SU-DHL-6 (cell line): Measurements from ENCODE around the gene PPFIBP1.
"Not testable (repeated sequence)": the region's sequence is repeated elsewhere in the genome, so short reads cannot be mapped to it uniquely, and the experiment has no call there.

Experiments
- H2AFZ ChIP-seq: fragments of 200-600 bp; sonication (generic); 2 replicates; pipeline ENCODE4 v1.6.1; 2014; ENCODE audit warnings: low read depth, mild to moderate bottlenecking, moderate library complexity, mixed read lengths, antibody characterized with exemption, low read length; ENCODE audit not compliant: severe bottlenecking
- H3F3A ChIP-seq: fragments of 200-600 bp; shearing (Covaris generic); 2 replicates; pipeline ENCODE4 v1.6.0; 2016; ENCODE audit warnings: antibody characterized with exemption, mild to moderate bottlenecking; ENCODE audit not compliant: insufficient read depth
- H3K27ac ChIP-seq: fragments of 200-600 bp; sonication (generic); 2 replicates; pipeline ENCODE4 v1.5.1; 2016; ENCODE audit warnings: low read depth, mild to moderate bottlenecking, low read length, moderate library complexity, mixed read lengths
- H3K27me3 ChIP-seq: fragments of 200-600 bp; sonication (generic), shearing (Covaris generic); 2 replicates; pipeline ENCODE4 v1.6.0; 2014; ENCODE audit warnings: mild to moderate bottlenecking, low read length
- H3K36me3 ChIP-seq: fragments of 200-600 bp; sonication (generic); 2 replicates; pipeline ENCODE4 v1.6.1; 2014; ENCODE audit warnings: mild to moderate bottlenecking, low read length, mixed read lengths
- H3K4me2 ChIP-seq: fragments of 300-600, 200-600 bp; shearing (Covaris generic), sonication (generic); 2 replicates; pipeline ENCODE4 v1.6.0; 2014; ENCODE audit warnings: low read length, low read depth, mild to moderate bottlenecking; ENCODE audit not compliant: poor library complexity, severe bottlenecking
- H3K4me3 ChIP-seq: fragments of 200-600 bp; sonication (generic); 2 replicates; pipeline ENCODE4 v1.5.1; 2014; ENCODE audit warnings: antibody characterized with exemption, low read length, mild to moderate bottlenecking, mixed read lengths; ENCODE audit not compliant: insufficient read depth, poor library complexity, severe bottlenecking
- H3K79me2 ChIP-seq: fragments of 200-600 bp; sonication (generic); 2 replicates; pipeline ENCODE4 v1.6.1; 2014; ENCODE audit warnings: mild to moderate bottlenecking, low read length, moderate library complexity; ENCODE audit not compliant: insufficient read depth
- H3K9ac ChIP-seq: fragments of 200-600 bp; sonication (generic); 2 replicates; pipeline ENCODE4 v1.7.0; 2014; ENCODE audit warnings: mild to moderate bottlenecking, low read length
- H3K9me2 ChIP-seq: fragments of 200-600 bp; sonication (generic); replicated peaks from 2 replicates; pipeline ENCODE4 v1.6.1; 2014; ENCODE audit warnings: low read length; ENCODE audit not compliant: insufficient read depth
- H3K9me3 ChIP-seq: fragments of 200-600 bp; sonication (generic); 2 replicates; pipeline ENCODE4 v1.6.1; 2014; ENCODE audit warnings: low read length, mixed read lengths; ENCODE audit not compliant: insufficient read depth
- H4K20me1 ChIP-seq: fragments of 200-600 bp; sonication (generic); 2 replicates; pipeline ENCODE4 v1.6.1; 2014; ENCODE audit warnings: low read depth, mild to moderate bottlenecking, antibody characterized with exemption, low read length, moderate library complexity, mixed read lengths
- CTCF ChIP-seq: fragments of 200-600 bp; sonication (generic); IDR thresholded peaks from one replicate; pipeline ENCODE4 v1.5.1; 2017; ENCODE audit warnings: antibody characterized with exemption, mild to moderate bottlenecking, low read length, moderate library complexity; ENCODE audit not compliant: insufficient read depth, poor library complexity, severe bottlenecking
- EZH2phosphoT487 ChIP-seq: fragments of 200-600 bp; sonication (generic), shearing (Covaris generic); conservative IDR thresholded peaks from 2 replicates; pipeline ENCODE4 v1.6.1; 2018; ENCODE audit warnings: mild to moderate bottlenecking, antibody characterized with exemption, low read length, moderate library complexity, mixed read lengths

The PPFIBP1 gene

GRCh38 chr12:27539191-27539631 lies 15.2 kb downstream of the PPFIBP1 start:
- Histone ChIP-seq H3K27me3 (no peaks in the 10 kb centered on the region), H3K9ac (no peak overlapping the region), H3K9me3 (no peaks in the 10 kb centered on the region), H3K9me2 (no peaks in the 10 kb centered on the region), H2AFZ (no peak overlapping the region), H3K27ac (no peak overlapping the region), H3K79me2 (no peaks in the 10 kb centered on the region), H3K36me3 (no peaks in the 10 kb centered on the region), H3K4me2 (no peak overlapping the region), H3K4me3 (no peak overlapping the region), H3F3A (peaks cover 7% of the 10 kb centered on the region; the same call in 1 of the 2 replicates), H4K20me1 (no peaks in the 10 kb centered on the region)
- TF ChIP-seq CTCF (no peak), EZH2phosphoT487 (no peak)

GRCh38 chr12:27541031-27541719 lies 17.2 kb downstream of the PPFIBP1 start:
- no peak overlapping the region for H3K4me3 ChIP-seq
- no peaks in the 10 kb centered on the region for H3K9me3 ChIP-seq
- no peaks in the 10 kb centered on the region for H4K20me1 ChIP-seq
- no peaks in the 10 kb centered on the region for H3K27me3 ChIP-seq
- TF ChIP-seq EZH2phosphoT487 (no peak), CTCF (no peak)
- H3K27ac ChIP-seq = no peak overlapping the region
- H3F3A ChIP-seq = no peaks in the 10 kb centered on the region
- H3K4me2 ChIP-seq = no peak overlapping the region
- no peaks in the 10 kb centered on the region for H3K79me2 ChIP-seq
- no peak overlapping the region for H2AFZ ChIP-seq
- no peaks in the 10 kb centered on the region for H3K36me3 ChIP-seq
- no peaks in the 10 kb centered on the region for H3K9me2 ChIP-seq
- H3K9ac ChIP-seq = no peak overlapping the region

GRCh38 chr12:27542628-27543027 lies 18.6 kb downstream of the PPFIBP1 start:
- Histone ChIP-seq H3K79me2 (no peaks in the 10 kb centered on the region), H3K27me3 (no peaks in the 10 kb centered on the region), H3K4me2 (no peak overlapping the region), H4K20me1 (no peaks in the 10 kb centered on the region), H3K9me2 (no peaks in the 10 kb centered on the region), H2AFZ (no peak overlapping the region), H3F3A (no peaks in the 10 kb centered on the region), H3K27ac (no peak overlapping the region), H3K4me3 (no peak overlapping the region), H3K9ac (no peak overlapping the region), H3K36me3 (no peaks in the 10 kb centered on the region), H3K9me3 (no peaks in the 10 kb centered on the region)
- no peak for TF ChIP-seq EZH2phosphoT487
- TF ChIP-seq CTCF = no peak

GRCh38 chr12:27544858-27545257 lies 20.9 kb downstream of the PPFIBP1 start:
- not testable (repeated sequence) for H4K20me1 ChIP-seq, H3F3A ChIP-seq, H2AFZ ChIP-seq, H3K27me3 ChIP-seq, H3K9me2 ChIP-seq, H3K4me3 ChIP-seq, H3K9ac ChIP-seq, H3K79me2 ChIP-seq, H3K4me2 ChIP-seq, H3K27ac ChIP-seq, H3K9me3 ChIP-seq, H3K36me3 ChIP-seq
